HG03103 (cell line): ENCODE measurements around the gene SDCBP2.

Experiments
- ATAC-seq: cut with Tn5 transposase; IDR thresholded peaks from one replicate; pipeline ENCODE4 v1.9.1; 2021; ENCODE audit warnings: low read depth; ENCODE audit not compliant: unreplicated experiment

SDCBP2 gene

GRCh38 chr20:1328680-1329330 lies at the start of gene SDCBP2:
Gene SDCBP2, minus strand, starts transcription at chr20:1329139. Its CDS starts 8,723 bp downstream, at chr20:1320416.
- no peak for ATAC-seq

GRCh38 chr20:1378735-1379125 lies 49.8 kb upstream of the SDCBP2 start:
- ATAC-seq = no peak

- no peak for ATAC-seq
These were observed 49.2 kb upstream of the SDCBP2 start for GRCh38 chr20:1377984-1378734.

DNA sequence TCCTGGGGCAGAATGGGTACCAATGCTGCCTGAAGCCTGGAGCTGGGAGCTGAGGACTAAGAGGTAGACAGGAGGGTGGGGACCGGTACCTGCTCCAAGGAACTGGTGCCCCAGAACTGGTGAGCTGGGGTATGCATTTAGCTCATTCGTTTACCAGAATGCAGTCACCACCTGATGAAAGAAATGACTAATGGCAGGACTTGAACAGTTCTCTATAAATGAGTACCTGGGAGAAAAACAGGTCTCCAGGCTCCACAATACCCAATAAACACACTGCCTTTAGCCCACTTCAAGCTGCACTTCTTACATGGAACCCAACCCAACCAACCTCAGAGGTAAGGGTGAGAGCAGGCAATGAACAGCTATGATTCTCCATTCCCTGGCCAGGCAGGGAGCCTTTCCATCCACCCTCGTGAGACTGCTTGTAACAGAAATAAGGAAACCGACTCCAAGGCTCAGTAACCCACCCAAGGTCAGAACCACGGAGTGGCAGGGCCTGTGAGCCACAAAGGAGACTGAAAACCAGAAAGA lies 48.5 kb upstream of the SDCBP2 start:
- no peak for ATAC-seq

- ATAC-seq = no peak
These were observed 47.7 kb upstream of the SDCBP2 start for GRCh38 chr20:1376408-1377270.

- ATAC-seq = no peak
These were observed 47.1 kb upstream of the SDCBP2 start for GRCh38 chr20:1376007-1376406.

GRCh38 chr20:1375515-1375914 lies 46.6 kb upstream of the SDCBP2 start:
- no peak for ATAC-seq

DNA sequence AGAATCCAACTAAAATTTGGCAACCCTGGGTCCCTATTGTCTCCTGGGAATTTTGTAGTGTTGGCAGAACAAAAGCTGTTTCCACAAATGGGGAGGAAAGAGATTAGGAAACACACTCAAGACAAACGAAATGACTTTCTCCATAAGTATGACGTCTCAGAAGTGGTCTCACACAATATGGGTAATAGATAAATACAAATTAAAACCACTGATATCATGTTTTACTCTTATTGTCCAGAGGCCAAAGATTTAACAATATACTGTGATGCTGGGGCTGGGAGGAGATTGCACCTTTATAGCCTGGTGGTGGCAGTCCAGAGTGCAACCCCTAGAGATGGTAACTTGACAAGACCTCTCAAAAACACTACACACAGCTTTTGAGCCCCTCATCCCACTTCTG lies 45.3 kb upstream of the SDCBP2 start:
- ATAC-seq = no peak

GRCh38 chr20:1373614-1374013 lies 44.7 kb upstream of the SDCBP2 start:
- no peak for ATAC-seq

DNA sequence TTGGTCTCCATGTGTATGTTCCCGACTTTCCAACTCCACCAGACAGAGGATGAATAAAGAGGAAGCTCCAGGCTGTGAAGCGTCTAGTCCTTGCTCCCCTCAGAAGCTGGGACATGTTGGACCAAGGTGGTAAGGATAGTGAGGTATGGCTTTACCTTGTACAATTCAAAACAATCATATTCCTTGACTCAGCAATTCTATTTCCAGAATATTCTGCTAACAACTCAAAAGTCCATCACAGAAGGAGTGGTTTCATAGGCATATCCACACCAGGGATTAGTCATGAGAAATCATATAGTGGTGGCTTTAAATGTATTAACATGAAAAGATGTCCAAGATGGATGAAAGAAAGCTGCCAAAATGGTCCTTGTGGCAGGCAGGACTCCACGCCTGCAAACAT lies 44.1 kb upstream of the SDCBP2 start:
- ATAC-seq = no peak

GRCh38 chr20:1371830-1372539 lies 43.0 kb upstream of the SDCBP2 start:
- ATAC-seq = no peak

- ATAC-seq = no peak
These were observed 42.4 kb upstream of the SDCBP2 start for GRCh38 chr20:1371202-1371782.

- ATAC-seq = no peak
These were observed 41.7 kb upstream of the SDCBP2 start for GRCh38 chr20:1370548-1371110.

GRCh38 chr20:1369970-1370369 lies 41.0 kb upstream of the SDCBP2 start:
- ATAC-seq = no peak

DNA sequence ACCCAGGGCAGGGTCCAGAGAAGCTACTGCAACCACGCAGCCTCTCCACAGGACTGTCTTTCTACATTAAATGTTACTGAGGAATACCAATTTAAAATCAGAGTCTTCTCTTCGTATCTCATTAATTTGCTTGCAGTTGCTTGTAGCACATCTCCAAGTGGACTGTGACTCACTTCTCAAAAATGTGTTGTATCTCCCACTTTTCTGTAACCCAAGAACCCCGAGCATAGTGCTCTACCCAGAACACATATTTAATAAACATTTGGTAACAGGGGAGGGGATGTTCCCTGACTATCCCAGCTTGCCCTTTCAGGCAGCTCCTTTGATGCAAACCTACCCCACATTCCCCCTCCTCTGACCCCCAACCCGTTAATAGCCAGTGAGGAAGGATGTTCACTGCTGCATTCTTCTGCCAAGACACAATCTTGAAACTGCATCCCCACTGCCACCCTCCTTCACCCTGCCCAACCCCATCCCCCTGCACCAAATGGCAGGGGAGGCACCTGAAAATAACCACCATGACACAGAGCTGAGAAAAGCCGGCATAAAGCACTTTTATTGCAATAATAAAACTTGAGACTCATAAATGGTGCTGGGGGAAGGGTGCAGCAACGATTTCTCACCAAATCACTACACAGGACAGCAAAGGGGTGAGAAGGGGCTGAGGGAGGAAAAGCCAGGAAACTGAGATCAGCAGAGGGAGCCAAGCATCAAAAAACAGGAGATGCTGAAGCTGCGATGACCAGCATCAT lies 39.7 kb upstream of the SDCBP2 start:
- no peak for ATAC-seq

- no peak for ATAC-seq
These were observed 38.5 kb upstream of the SDCBP2 start for GRCh38 chr20:1367479-1367878.

DNA sequence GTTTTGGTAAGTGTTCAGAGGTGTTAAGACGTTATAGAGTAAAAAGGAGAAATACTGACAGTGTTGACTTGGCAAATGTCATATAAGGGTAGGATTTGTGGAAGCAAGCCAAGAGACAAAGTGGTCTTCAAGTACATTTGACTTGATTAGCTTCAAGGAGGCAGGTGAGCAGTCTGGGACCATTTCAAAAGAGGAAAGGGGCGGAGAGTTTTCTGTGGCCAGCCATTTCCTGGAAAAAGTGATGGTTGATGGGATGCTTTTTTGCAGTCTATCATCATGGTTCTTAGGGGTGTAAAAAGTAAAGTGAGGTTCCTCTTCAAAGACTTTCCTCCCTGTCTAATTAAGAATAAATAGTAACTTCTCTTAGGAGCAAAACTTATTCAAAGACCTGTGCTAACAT lies 35.2 kb upstream of the SDCBP2 start:
- no peak for ATAC-seq

GRCh38 chr20:1363522-1363921 lies 34.6 kb upstream of the SDCBP2 start:
- ATAC-seq = no peak

DNA sequence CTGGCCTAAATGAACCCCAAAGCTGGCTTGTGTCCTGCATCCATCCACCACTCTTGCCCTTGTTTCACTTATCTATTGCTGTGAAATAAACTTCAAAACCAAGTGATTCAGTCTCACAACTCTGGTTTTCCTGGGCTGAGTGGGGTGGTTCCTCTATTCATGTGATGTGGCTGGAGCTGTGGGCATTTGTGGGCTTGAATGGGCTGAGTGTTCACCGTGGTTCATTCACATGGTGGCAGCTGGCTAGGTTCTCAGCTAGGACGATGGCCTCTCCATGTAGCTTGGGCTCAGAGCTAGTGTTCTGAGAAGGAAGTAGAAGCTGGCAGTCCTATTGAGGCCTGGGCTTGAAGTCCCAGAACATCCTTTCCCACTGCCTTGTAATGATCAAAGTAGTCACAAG lies 33.5 kb upstream of the SDCBP2 start:
- ATAC-seq = no peak
